ENCODE results near the gene IL6R. TPM values are rescaled to one million over a fixed set of nuclear protein-coding genes. Genes with fewer than 3 reads are reported as not detected.
"Not testable (repeated sequence)": the region's sequence is repeated elsewhere in the genome, so short reads cannot be mapped to it uniquely, and the experiment has no call there.

IL6R gene
- polyA plus RNA-seq, 4 donors = 6.5 to 8.1 (median 6.7) TPM

DNA sequence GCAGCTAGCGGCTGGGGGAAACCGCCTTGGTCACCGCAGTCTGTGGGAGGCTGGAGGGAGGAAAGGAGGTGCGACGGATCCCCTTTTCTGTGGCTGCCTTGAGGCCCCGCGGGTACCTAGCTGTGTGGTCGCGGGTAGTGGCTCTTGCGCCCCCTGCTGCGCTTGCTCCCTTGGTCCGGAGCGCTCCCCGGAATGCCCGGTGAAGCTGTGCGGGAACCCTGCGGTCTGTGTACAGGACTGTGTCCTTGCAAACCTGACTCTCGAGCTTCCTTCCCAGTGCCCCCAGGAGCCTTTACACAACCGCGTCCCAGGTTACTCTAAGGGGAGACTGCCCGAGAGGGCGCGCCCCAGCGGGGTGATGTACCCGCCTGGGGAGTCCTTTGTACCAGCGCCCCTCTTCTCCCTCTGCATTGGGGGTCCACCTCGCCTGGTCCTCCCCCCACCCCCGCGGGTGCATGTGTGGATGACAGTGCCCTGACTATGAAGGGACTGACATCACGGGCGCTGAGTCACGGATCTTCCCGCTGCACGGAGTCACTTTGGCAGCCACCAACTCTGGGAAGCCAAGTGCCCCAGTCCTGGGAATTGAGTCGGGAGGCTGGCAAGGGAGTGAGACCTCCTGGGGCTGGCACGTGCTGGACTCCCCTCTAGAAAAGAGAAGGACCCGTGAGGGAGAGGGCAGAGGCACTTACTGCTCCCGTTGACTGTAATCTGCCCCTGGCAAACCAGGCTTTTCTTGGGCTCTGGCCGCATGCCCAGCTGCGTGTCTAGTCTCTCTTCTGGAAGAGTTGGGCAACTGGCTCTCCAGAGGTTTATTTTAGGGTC, 816 bp downstream of the IL6R start:
- DNase-seq (ENCODE audit: low read depth in 4 of 4, low spot score in 3 of 4) = peak in 1 of 4 donors; percentile 52

DNA sequence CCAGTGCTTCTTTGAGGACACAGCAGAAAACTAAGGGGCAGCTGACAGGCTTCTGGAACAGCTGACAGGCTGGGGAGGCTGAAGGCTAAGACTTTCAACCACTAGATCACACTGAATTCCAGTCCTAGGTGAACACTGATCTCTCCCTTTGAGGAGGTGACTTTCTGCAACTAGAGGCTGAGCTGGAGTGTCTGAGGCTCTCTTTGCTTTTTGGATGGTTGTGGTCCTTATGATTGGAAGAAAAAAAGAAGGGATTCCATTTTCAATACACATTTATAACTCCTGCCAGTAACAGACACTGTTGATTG, 1.4 kb downstream of the IL6R start:
- DNase-seq (ENCODE audit: low read depth in 4 of 4, low spot score in 3 of 4) = no peak

DNA sequence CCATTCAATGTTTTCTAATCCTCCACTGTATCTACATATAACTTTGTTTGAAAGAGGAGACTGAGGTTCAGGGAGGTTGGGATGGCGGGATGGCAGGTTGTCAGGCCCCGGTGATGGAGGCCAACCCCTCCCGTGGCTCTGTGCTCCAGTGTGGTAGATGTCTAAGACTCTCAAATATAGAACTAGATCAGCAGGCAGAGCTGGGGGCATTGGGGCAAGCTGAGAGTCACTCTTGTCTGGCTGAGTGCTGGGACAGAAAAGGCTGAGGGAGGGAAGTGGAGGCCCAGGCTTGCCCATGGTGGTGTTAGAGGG, 1.7 kb downstream of the IL6R start:
- no peak for DNase-seq (ENCODE audit: low read depth in 4 of 4, low spot score in 3 of 4)

DNA sequence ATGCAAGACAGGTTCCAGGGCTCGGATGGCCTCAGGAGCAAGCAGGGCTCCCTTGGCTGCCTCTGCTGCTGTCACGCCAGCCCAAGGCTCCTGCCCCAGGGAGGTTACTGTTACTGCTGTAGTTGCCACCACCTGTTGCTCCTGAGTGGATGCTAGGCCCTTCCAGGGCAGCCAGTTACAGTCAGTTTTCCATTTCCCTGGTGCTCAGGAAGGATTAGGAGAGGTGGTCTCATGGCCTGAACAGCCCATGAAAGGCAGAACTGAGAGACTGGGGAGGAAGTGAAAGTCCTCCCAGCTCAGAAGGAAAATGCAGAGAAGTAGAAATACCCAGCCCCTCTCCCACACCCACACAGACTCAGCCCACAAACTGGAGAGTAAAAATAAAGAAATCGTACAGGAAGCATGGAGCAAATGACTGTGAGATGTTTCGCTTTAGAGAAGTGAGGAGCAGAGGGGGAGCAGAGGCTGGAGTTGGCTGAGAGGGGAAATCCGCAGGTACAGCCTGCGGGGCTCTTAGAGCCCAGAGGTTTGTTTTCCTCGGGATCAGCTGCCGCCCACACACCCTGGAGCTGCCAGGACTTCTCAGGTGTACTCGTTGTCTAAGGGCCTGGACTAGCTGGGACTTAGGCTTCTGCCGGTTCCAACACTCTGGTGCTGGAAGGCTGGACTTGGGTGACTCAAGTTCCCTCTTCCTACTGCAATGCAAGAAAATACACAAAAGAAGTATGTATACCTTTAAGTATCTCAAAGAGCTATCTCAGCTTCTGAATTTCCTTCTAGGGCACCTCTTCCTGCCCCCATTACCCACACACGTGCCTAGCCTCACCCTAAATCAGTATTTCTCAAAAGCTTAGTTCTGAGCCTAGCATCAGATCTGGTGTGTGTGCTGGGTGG, 2.3 kb downstream of the IL6R start:
- DNase-seq (ENCODE audit: low read depth in 4 of 4, low spot score in 3 of 4) = no peak

DNA sequence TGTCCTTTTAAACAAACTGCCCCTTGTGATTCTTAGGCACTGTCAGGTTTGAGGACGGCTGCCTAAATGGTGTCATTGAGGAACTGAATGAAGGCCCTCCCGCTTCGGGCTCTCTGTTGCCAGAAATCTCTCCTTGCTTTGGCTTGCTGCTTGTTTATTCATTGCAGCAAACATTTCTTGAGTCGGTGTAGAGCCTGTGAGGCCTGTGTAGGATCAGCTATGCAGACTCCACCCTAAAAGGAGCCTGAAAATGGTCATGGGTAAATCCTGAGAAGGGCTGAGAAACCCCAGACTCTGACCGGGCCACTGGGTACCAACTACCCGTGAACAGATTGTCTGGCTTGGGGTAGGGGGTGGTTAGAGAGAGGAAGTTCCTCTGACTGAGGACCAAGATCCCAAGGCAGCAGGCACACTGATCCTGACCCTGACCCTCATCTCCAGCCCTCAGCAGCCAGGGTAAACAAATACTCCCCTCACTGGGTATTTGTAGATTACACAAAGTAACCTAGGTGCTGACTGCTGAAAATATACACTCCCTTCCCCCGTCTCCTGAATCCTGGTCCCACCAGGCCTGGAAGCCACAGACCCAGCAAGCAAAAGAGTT, 3.1 kb downstream of the IL6R start:
- no peak for DNase-seq (ENCODE audit: low read depth in 4 of 4, low spot score in 3 of 4)

DNA sequence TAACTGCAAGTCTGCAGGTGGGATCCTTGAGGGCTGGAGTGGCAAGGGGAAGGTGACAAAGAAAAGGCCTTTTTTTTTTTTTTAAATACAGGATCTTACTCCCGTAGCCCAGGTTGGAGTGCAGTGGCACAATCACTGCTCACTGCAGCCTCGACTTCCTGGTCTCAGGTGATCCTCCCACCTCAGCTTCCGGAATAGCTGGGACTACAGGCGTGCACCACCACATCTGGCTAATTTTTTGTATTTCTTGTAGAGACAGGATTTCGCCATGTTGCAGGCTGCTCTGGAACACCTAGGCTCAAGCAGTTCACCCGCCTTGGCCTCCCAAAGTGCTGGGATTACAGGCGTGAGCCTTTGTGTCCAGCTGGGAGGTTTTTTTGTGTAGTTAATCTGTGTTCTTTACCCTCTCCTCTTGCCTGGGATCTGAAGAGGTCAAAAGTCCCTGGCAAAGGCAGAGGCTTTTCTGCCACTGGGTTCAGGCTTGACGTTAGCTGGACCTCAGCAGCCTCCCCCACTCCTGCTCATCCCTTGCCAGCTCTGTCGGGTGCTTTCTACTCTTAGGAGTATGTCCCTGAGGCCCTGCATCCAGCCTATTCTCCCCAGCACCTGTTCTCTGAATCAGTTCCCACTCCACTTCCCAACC, 5.2 kb downstream of the IL6R start:
- DNase-seq (ENCODE audit: low read depth in 4 of 4, low spot score in 3 of 4) = no peak

DNA sequence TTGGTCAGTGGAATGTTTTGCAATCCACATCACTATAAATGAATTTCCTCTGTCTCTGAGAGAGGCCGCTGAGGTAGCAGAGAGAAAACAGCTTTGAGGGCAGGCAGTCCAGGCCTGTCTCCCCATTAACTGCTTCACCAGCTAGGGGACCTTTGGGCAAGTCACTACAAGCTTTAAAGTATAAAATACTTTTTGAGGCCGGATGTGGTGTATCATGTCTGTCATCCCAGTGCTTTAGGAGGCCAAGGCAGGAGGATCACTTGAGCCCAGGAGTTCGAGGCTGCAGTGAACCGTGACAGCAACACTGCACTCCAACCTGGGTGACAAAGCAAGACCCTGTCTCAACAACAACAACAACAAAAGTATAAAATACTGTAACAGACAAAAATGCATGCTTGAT, 6.4 kb downstream of the IL6R start:
- DNase-seq (ENCODE audit: low read depth in 4 of 4, low spot score in 3 of 4) = no peak

DNA sequence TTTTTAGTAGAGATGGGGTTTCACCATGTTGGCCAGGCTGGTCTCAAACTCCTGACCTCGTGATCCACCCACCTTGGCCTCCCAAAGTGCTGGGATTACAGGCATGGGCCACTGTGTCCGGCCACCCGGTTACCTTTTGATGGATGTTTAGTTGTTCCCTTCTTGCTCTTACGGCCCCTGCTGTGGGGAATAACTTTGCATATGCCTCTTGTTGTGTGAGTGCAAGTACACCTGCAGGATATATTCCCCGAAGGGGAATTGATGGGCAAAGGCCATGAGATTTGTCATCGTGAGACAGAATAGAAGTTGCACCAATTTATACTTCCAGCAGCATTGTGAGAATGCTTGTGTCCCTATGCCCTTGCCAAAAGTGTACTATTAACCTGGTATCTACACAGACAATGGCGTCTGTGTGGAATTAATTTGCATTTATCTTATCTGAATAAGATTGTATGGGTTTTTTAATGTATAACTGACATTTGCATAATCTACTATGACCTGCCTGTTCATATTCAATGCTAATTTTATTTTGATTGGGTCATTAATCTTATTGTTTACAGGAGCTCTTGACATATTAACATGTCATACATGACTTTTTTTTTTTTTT, 8.1 kb downstream of the IL6R start:
- no peak for DNase-seq (ENCODE audit: low read depth in 4 of 4, low spot score in 3 of 4)

DNA sequence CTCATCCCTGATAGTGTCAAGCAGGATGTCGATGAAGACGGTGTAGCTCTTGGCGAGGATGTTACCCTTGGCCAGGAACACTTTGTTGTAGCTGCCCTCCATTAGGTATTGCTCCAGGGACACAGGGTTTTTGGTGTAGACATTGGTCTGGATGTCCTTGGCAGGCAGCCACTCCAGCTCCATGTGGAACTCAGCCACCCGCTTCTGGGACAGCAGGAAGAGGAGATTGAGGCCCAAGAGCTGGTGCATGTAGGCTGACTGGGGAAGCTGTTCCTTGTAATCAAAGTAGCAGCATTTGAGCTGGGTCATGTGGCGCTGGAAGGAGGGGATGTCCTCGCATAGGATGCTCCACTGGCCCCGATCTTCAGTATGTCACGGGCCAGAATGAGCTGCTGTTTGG, 9.5 kb downstream of the IL6R start:
- DNase-seq (ENCODE audit: low read depth in 4 of 4, low spot score in 3 of 4) = no peak

DNA sequence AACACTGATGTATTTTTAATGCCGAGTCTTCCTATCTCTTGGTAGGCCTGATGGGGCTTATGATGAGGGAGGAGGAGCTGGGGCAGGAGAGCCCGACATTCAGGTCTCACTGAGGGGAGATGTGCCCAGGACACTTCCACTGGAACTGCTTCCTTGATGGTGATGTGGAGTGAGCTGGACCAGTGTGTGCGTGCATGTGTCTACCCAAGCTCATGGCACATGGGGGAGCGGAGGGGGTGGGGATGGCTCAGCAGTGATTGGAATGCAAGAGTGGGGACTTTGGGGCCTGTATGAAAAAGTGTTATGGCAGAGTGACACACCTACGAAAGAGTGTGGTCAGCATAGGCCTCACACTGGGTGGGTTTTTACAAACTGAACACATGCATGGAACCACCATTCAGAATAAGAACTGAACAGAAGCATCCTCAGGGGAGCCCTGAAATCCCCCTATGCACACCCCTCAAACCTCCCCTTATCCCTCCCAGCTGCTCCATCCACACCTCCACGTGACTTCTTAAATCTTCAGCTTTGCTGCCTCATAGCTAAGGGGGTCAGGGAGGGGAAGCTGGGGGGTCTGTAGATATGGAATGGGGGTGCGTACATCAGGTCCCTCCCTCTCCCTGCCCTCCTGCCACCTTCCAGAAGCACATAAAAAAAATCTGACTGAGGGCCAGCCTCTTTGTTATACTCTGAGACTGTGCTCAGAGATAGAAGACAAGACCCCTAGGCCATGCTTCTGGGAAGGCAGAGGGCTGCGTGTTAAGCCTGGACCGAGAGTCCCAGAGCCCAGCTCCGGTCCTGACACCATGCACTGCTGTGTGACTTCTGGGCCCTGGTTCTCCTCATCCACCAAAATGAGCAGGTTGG, 11.6 kb downstream of the IL6R start:
- no peak for DNase-seq (ENCODE audit: low read depth in 4 of 4, low spot score in 3 of 4)

DNA sequence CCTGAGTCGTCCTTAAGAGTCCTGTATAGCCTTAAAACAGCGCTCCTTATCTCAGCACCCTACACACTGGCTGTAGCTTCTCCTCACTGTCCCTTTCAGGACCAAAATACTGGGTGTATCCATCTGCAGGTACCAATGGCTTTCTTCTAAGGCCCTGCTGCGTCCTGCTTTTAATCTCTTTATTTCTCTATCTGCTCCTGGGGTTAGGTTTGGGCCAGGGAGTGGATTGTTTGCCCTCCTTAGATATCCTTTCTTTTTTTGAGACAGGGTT, 12.1 kb downstream of the IL6R start:
- DNase-seq (ENCODE audit: low read depth in 4 of 4, low spot score in 3 of 4) = no peak

DNA sequence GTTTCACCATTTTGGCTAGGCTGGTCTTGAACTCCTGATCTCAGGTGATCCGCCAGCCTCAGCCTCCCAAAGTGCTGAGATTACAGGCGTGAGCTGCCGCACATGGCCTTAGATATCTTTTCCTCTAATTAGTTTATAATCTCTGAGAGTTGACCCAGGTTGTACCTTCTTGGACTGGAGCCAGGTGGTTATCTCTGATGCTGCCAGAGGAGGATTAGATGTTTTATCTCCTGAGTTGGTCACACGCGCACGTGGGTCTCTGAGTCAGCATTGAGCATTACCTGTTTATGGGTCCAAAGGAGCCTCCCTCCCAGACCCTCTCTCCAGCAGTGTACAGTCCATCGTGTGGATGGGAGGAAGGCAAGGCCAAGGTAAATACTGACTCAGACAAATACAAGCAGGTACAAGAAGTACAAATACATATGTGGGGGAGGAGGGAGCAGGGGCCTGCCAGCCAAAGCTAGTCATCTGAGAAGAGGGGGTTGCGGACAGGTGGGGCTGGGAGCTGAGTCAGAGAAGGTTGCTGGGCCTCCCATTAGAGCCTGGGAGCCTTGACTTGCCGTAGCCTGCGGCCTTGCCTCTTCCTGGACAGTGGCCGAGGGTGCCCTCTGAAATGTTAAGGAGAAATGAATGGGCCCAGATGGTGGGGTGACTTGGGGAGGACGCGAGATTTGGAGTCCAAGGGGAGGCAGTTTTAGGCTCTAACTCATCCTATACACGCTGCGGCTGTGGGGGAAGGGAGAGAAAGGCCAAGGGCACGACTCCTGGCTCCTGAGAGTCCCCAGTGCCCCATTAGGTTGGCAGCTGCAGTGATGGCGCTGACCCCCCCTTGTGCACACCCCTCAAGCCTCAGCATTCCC, 13.1 kb downstream of the IL6R start:
- no peak for DNase-seq (ENCODE audit: low read depth in 4 of 4, low spot score in 3 of 4)

DNA sequence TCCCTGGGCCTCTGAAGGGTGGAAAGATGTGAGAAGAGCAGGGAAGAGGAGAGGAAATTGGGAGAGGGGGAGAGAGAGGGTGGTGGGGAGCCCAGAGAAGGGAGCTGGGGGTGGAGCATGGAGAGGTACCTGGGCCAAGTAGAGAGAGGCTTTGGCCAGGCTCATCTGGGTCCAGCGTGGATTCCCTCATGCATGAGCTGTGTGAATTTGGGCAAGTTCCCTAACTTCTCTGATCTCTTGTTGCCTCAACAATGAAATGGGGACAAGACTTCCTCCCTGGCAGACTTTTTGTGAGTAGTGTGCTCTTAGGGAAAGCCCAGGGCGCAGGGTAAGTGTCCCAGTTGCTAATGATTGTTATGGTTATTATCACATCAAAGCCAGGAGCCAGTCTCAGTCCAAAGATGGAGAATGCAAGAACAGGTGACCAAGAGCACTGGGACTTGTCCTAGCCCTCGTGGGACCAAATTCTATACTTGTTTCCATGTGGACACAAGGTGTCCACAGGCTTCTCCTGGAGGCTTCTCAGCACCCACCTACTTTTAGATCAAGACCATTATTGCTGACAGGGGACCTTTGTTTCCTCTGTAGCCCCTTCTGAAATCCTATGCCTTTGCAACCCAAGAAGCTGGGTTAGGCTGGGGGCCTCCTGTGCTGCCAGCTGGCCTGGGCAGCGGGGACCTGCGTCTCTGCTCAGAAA, 13.9 kb downstream of the IL6R start:
- no peak for DNase-seq (ENCODE audit: low read depth in 4 of 4, low spot score in 3 of 4)

DNA sequence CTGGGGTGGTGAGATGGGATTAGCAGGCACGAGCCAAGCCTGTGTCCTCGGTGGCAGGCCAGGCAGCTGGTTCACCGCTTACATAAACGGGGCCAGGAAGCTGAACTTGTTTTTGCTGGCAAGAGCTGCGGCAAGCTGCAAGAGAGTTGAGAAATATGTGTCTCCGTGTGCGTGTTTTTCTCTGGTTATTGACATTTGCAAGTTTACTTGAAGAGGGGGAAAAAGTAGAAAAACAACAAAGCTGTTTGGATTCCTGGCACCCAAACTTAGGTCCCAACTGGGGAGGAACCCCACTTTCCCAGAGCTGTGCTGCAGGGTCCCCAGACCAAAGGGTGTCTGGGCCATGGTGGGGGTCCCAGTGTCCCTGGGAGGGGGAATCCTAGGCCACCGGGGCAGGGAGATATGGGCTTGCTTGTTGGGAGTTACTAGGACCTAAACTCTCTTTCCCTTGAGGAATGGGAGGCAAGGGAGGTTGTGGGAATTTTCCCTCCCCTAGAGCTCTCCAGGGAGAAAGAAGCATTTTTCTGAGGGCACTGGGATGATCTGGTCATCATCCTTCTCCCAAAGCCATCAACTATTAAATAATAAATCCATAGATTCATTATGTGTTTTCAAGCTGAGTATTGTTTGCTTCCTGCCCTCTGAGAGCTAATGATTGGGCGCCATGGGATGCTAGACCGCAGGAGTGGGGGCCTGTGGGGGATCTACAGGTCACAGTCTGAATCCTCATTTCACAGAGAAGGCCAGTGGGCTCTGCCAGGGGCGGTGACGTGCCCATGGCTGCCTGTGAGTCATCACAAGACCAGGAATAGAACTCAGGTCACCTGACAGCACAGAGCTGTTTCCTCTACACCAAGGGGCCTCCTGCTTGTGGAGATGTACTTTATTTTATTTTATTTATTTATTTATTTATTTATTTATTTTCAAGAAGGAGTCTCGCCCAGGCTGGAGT, 14.8 kb downstream of the IL6R start:
- no peak for DNase-seq (ENCODE audit: low read depth in 4 of 4, low spot score in 3 of 4)

DNA sequence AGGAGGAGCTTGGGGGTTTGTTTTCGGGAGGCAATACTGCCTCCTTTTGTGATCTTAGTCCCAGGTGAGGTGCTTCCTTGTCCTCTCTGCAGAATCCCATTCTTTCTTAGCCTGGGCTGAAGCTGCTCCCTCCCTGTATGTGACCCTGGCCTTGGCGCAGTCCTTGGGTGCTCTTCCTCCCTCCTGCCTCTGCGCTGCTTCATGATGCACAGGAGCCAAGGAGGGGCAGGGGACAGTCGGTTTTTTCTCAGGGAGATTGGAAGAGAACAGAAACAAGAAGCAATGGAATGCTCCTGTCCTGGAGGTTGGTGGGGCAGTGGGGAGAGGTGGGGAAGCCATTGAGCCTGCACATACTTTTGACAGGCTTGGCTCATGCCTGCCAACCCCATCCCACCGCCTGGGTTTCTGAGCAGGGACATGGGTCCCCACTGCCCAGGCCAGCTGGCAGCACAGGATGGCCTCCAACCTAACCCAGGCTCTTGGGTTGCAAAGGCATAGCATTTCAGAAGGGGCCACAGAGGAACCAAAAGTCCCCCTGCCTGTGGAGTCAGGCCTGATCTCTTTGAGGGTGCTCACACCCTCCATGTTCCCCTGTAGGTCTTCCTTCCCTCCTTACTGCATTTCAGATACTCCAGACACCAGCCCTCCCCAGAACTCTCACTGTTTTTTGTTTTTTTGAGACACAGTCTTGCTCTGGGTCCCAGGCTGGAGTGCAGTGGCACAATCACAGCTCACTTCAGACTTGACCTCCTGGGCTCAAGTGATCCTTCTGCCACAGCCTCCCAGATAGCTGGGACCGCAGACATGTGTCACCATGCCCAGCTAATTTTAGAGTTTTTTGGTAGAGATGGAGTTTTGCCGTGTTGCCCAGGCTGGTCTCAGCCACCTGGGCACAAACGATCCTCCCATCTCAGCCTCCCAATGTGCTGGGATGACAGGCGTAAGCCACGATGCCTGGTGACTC, 16.1 kb downstream of the IL6R start:
- DNase-seq (ENCODE audit: low read depth in 4 of 4, low spot score in 3 of 4) = no peak

DNA sequence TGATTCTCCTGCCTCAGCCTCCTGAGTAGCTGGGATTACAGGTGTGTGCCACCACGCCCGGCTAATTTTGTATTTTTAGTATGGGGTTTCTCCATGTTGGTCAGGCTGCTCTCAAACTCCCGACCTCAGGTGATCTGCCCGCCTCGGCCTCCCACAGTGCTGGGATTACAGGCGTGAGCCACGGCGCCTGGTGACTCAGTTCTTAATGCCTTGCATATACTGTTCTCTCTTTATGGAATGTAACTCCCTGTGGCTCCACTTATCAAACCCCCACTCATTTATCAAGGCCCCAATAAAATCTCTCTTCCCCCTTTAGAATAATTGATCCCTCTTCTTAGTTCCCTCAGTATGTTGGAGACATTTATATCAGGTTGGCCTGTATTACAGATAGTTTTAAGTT, 16.9 kb downstream of the IL6R start:
- DNase-seq (ENCODE audit: low read depth in 4 of 4, low spot score in 3 of 4) = not testable (repeated sequence)
